Stimulated activated CD8-positive, alpha-beta memory T cell treated with anti-CD3 and anti-CD28 coated beads, Interleukin-2, amount 100 ng/mL, for 48 hours (primary cell): ENCODE data around the gene INSM1.
"Not testable (repeated sequence)": the region's sequence is repeated elsewhere in the genome, so short reads cannot be mapped to it uniquely, and the experiment has no call there.

Source experiments
- DNase-seq, 2 donors: peaks; one replicate each; pipeline ENCODE4 v3.0.0-alpha.2; 2020; ENCODE audit warnings: low read depth in 2 of 2

The INSM1 gene, protein sequence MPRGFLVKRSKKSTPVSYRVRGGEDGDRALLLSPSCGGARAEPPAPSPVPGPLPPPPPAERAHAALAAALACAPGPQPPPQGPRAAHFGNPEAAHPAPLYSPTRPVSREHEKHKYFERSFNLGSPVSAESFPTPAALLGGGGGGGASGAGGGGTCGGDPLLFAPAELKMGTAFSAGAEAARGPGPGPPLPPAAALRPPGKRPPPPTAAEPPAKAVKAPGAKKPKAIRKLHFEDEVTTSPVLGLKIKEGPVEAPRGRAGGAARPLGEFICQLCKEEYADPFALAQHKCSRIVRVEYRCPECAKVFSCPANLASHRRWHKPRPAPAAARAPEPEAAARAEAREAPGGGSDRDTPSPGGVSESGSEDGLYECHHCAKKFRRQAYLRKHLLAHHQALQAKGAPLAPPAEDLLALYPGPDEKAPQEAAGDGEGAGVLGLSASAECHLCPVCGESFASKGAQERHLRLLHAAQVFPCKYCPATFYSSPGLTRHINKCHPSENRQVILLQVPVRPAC

GRCh38 chr20:20367575-20368417, at the start of gene INSM1:
INSM1 (plus strand) TSS chr20:20368104; CDS start chr20:20368268, 164 bp downstream.
- DNase-seq, result peak in 1 of 2 donors; percentile 10

GRCh38 chr20:20318365-20319161, 49.3 kb upstream of the INSM1 start:
- no peak for DNase-seq

- no peak for DNase-seq
Observed at GRCh38 chr20:20321134-20321533, 46.8 kb upstream of the INSM1 start.

DNA sequence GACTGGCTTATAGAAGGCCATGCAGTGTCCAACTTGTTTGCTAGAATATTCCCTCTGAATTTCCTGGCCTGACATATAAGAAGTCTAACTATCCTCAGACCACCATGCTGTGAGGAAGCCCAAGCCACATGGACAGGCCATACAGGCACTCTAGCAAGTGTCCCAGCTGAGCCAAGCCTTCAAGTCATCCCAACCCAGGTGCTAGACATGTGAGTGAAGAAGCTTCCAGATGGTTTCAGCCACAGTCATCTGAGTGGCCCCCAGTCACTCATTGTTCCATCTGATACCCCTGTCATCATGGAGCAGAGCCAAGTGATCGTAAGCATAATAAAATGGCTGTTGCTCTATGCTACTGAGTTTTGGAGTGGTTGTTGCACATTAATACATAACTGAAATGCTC, 46.0 kb upstream of the INSM1 start:
- no peak for DNase-seq

GRCh38 chr20:20322912-20323311, 45.0 kb upstream of the INSM1 start:
- DNase-seq, result no peak

- no peak for DNase-seq
Observed at GRCh38 chr20:20327746-20328145, 40.2 kb upstream of the INSM1 start.

DNA sequence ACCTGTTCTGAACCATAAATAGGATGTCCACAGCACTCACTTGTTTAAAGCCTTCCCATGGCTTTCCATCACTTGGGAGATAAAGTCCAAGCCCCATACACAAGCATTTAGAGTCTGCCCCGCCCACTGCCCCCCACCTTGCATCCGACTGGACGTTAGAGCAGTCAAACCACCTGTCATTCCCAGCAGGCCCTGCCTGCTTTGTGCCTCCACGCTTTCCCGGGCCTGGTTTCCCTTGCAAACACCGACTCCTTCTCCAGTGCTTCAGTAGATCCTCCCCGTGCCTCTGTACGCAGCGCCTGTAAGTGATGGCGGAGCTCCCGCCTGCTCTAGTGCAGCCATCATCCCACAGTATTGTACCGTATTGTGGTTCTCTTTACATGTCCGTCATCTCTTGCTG, 38.3 kb upstream of the INSM1 start:
- DNase-seq, result no peak

- no peak for DNase-seq
Observed at GRCh38 chr20:20331156-20331555, 36.7 kb upstream of the INSM1 start.

- no peak for DNase-seq
Observed at GRCh38 chr20:20331817-20332216, 36.1 kb upstream of the INSM1 start.

GRCh38 chr20:20333866-20334265, 34.0 kb upstream of the INSM1 start:
- no peak for DNase-seq

DNA sequence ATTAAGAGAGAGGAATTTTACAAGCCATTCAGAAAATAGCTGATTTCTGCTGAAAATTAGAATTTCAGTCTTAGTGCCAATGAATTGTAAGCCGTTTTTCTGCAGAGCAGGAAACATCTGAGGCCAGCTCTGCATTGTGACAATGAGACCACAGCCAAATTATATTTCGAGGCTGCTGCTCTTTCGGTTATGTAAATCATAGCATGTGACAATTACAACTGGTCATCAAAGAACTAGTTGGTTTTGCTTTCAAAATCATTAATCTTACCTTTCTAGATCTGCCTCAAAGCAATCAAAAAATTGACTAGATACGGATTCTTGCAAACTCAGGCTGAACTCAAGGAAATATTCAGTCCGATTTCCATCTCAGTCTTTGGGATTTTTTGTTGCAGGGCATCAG, 33.4 kb upstream of the INSM1 start:
- no peak for DNase-seq

DNA sequence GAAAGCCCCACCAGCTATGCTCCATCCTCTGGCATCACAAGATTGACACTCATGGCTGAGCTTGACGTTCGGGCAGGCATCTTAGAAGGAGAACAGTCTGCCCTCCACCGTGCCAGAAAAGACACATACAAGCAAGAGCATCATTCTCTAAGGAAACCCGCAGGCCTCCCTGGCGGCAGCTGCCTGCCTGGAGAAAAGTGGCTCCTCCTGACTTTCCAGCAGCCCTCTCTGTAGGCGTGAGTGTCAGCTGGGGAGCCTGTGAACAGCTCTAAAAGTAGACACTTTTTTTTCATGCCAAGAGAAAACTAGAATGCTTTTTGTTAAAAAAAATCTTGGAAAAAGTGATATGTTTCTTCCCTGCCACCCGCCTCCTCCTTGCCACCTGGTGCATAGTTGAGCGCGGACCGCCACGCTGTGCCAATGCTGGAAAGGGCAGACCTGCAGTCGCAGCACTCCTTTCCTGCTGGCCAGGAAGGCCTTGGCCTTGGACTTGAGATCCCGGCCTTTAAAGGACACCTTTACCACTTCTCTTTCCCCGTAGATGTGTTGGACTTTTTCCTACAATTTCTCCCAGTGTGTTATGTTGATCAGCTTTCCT, 29.7 kb upstream of the INSM1 start:
- no peak for DNase-seq

DNA sequence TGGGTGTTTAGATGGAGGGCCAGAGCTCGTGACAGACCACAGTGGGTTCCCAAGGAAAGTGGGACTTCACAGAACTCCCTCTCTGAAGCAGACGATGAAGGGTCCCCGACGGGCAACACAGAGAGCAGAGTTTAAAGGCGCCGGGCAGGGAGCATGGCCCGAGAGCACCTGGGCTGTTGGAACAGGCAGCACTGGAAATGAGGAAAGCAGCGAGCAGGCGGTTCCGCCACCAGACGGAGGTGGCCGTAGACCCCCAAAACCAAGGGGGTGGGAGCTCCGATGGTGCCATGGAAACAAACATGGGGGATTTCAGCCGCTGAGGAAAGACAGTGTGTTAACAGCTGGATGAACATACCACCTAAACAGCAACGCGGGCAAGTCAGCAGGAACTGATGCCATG, 27.5 kb upstream of the INSM1 start:
- no peak for DNase-seq

- DNase-seq, result no peak
Observed at GRCh38 chr20:20341371-20341770, 26.5 kb upstream of the INSM1 start.

GRCh38 chr20:20342066-20342465, 25.8 kb upstream of the INSM1 start:
- no peak for DNase-seq

DNA sequence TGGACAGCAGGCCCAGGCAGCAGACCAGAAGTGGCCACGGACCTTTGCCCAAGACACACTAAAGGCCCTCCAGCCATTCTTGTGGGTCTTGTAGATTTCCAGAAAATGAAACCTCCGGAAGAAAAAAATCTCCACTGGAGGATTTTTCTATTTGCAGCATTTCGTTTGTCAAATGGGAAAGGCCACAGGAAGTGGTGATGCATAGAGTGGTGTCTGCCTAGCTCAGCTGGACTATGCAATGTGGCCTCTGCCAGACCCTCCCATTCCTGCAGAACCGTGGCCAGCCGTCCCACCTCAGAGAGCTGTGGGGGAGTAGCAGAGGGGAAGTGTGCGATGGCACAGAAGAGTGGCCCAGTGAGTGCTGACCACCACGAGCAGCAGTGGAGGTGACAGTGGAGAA, 24.0 kb upstream of the INSM1 start:
- DNase-seq, result no peak

DNA sequence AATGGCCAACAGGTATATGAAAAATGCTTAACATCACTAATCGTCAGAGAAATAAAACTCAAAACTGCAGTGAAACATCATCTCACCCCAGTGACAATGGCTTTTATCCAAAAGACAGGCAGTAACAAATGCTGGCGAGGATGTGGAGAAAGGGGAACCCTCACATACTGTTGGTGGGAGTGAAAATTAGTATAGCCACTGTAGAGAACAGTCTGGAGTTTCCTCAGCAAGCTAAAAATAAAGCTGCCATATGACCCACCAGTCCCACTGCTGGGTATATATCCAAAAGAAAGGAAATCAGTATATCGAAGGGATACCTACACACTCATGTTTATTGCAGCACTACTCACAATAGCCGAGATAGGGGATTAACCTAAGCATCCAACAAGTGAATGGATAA, 23.4 kb upstream of the INSM1 start:
- DNase-seq, result no peak

GRCh38 chr20:20353576-20353975, 14.3 kb upstream of the INSM1 start:
- no peak for DNase-seq

- not testable (repeated sequence) for DNase-seq
Observed at GRCh38 chr20:20355503-20355902, 12.4 kb upstream of the INSM1 start.

- DNase-seq, result no peak
Observed at GRCh38 chr20:20358801-20359200, 9.1 kb upstream of the INSM1 start.

- DNase-seq, result no peak
Observed at GRCh38 chr20:20359628-20360027, 8.3 kb upstream of the INSM1 start.

GRCh38 chr20:20360464-20360863, 7.4 kb upstream of the INSM1 start:
- DNase-seq, result no peak
